Breast epithelium (tissue), 4 donors: ENCODE results near the gene GABARAPL2. TPM values are rescaled to one million over a fixed set of nuclear protein-coding genes. Genes with fewer than 3 reads are reported as not detected.

Experiments used
- DNase-seq, 2 donors: peaks; one replicate each; pipeline ENCODE4 v3.0.0-alpha.2; 2019; ENCODE audit warnings: low spot score in 2 of 2
- H3K27ac ChIP-seq, 2 donors: fragments of 200-600 bp; sonication (generic) in 1 of 2; one replicate each; pipeline ENCODE4 v1.5.1; 2016 to 2019; ENCODE audit warnings: mild to moderate bottlenecking in 1 of 2
- H3K27me3 ChIP-seq, 2 donors: fragments of 200-600 bp; sonication (generic) in 1 of 2; one replicate each; pipeline versions ENCODE4 v1.5.1 to v1.6.0; 2017 to 2019; ENCODE audit warnings: control low read depth in 1 of 2, mild to moderate bottlenecking in 1 of 2
- H3K36me3 ChIP-seq: fragments of 200-600 bp; one replicate; pipeline ENCODE4 v1.5.1; 2019
- H3K4me1 ChIP-seq, 2 donors: fragments of 200-600 bp; sonication (generic); one replicate each; pipeline ENCODE4 v1.5.1; 2016 to 2019; ENCODE audit warnings: control low read depth in 1 of 2
- H3K4me3 ChIP-seq, 3 donors: fragments of 200-600 bp; sonication (generic); 1 replicate in 2 of 3; 2 replicates in 1 of 3; pipeline ENCODE4 v1.5.1; 2016 to 2019; ENCODE audit warnings: mild to moderate bottlenecking in 3 of 3, moderate library complexity in 2 of 3
- H3K9me3 ChIP-seq, 2 donors: fragments of 200-600 bp; sonication (generic) in 1 of 2; one replicate each; pipeline ENCODE4 v1.5.1; 2016 to 2019; ENCODE audit warnings: control low read depth in 1 of 2
- CTCF ChIP-seq, 3 donors: fragments of 450-650 bp; IDR thresholded peaks; one replicate each; pipeline ENCODE4 v1.5.1; 2016 to 2017; ENCODE audit warnings: antibody characterized with exemption in 3 of 3, mild to moderate bottlenecking in 3 of 3, moderate library complexity in 3 of 3
- POLR2A ChIP-seq: fragments of 450-650 bp; IDR thresholded peaks from one replicate; pipeline ENCODE4 v1.6.1; 2016; ENCODE audit warnings: antibody characterized with exemption, mild to moderate bottlenecking, moderate library complexity
- POLR2AphosphoS5 ChIP-seq, 3 donors: sonication (generic); formaldehyde crosslinking; IDR thresholded peaks; one replicate each; pipeline ENCODE4 v1.6.1; 2017; ENCODE audit warnings: antibody characterized with exemption in 3 of 3
- intact Hi-C: fragments of 100-400 bp; cut with DNase I; formaldehyde crosslinking; loops from one replicate; pipeline ENCODE4 v1.15.1; 2023; ENCODE audit warnings: low total_unique reads
- total RNA-seq, 3 donors: library from RNA; depleted of rRNA; stranded (reverse); fragments of >200 nt; gene quantifications; one replicate each; pipeline ENCODE4 v1.1.0, GENCODE V29; 2016

GABARAPL2 gene
- total RNA-seq, 3 donors from 2014 or later, result 95.2 to 128 (median 104) TPM

- Histone ChIP-seq H3K9me3 (no peaks in the 10 kb centered on the region), H3K4me1 (peaks cover 0 to 11% of the 10 kb centered on the region in 2 donors), H3K27ac (peak overlapping the region; percentile 73 to 84), H3K4me3 (peak overlapping the region; percentile 78 to 98 (median 95)), H3K27me3 (no peaks in the 10 kb centered on the region), H3K36me3 (no peaks in the 10 kb centered on the region)
- TF ChIP-seq POLR2A (no peak), CTCF (IDR thresholded peaks at IDR 0.05) (no peak), POLR2AphosphoS5 (IDR thresholded peaks at IDR 0.05) (no peak)
- DNase-seq, result no peak
- intact Hi-C loops, result no loop called here
Observed at GRCh38 chr16:75565640-75566039, 539 bp upstream of the GABARAPL2 start.

- Histone ChIP-seq H3K27me3 (no peaks in the 10 kb centered on the region), H3K36me3 (no peaks in the 10 kb centered on the region), H3K27ac (peak overlapping the region; percentile 73 to 84), H3K4me1 (peaks cover 0 to 11% of the 10 kb centered on the region in 2 donors), H3K9me3 (no peaks in the 10 kb centered on the region), H3K4me3 (peak overlapping the region; percentile 78 to 98 (median 95))
- intact Hi-C loops, result no loop called here
- no peak for DNase-seq
- TF ChIP-seq CTCF (IDR thresholded peaks at IDR 0.05) (no peak), POLR2AphosphoS5 (IDR thresholded peaks at IDR 0.05) (no peak), POLR2A (no peak)
Observed at GRCh38 chr16:75566758-75567255, 628 bp downstream of the GABARAPL2 start.

GRCh38 chr16:75567911-75568310 lies 1.7 kb downstream of the GABARAPL2 start:
- intact Hi-C loops, result no loop called here
- peaks cover 0 to 11% of the 10 kb centered on the region in 2 donors for H3K4me1 ChIP-seq
- no peak for TF ChIP-seq POLR2AphosphoS5 (IDR thresholded peaks at IDR 0.05)
- TF ChIP-seq CTCF (IDR thresholded peaks at IDR 0.05), result no peak
- no peak for TF ChIP-seq POLR2A
- DNase-seq, result no peak
- no peaks in the 10 kb centered on the region for H3K9me3 ChIP-seq
- H3K36me3 ChIP-seq, result peaks cover 4% of the 10 kb centered on the region
- H3K27ac ChIP-seq, result peak overlapping the region in 1 of 2 donors; percentile 84
- peak overlapping the region in 1 of 3 donors; percentile 78 for H3K4me3 ChIP-seq
- no peaks in the 10 kb centered on the region for H3K27me3 ChIP-seq

- Histone ChIP-seq H3K4me3 (no peak overlapping the region), H3K4me1 (peaks cover 0 to 11% of the 10 kb centered on the region in 2 donors), H3K9me3 (no peaks in the 10 kb centered on the region), H3K27me3 (no peaks in the 10 kb centered on the region), H3K36me3 (peaks cover 6% of the 10 kb centered on the region), H3K27ac (no peak overlapping the region)
- DNase-seq, result no peak
- intact Hi-C loops, result no loop called here
- TF ChIP-seq CTCF (IDR thresholded peaks at IDR 0.05), result no peak
- no peak for TF ChIP-seq POLR2AphosphoS5 (IDR thresholded peaks at IDR 0.05)
- TF ChIP-seq POLR2A, result no peak
Observed at GRCh38 chr16:75570396-75571065, 4.4 kb downstream of the GABARAPL2 start.

- intact Hi-C loops, result no loop called here
- H3K36me3 ChIP-seq, result peaks cover 6% of the 10 kb centered on the region
- DNase-seq, result no peak
- no peak overlapping the region for H3K27ac ChIP-seq
- no peak overlapping the region for H3K4me3 ChIP-seq
- no peaks in the 10 kb centered on the region for H3K27me3 ChIP-seq
- no peaks in the 10 kb centered on the region for H3K4me1 ChIP-seq
- TF ChIP-seq POLR2A (no peak), POLR2AphosphoS5 (IDR thresholded peaks at IDR 0.05) (no peak), CTCF (IDR thresholded peaks at IDR 0.05) (no peak)
- H3K9me3 ChIP-seq, result no peaks in the 10 kb centered on the region
Observed at GRCh38 chr16:75572864-75573542, 6.8 kb downstream of the GABARAPL2 start.
